ENCODE data around the gene GREM1.

GREM1 gene

DNA sequence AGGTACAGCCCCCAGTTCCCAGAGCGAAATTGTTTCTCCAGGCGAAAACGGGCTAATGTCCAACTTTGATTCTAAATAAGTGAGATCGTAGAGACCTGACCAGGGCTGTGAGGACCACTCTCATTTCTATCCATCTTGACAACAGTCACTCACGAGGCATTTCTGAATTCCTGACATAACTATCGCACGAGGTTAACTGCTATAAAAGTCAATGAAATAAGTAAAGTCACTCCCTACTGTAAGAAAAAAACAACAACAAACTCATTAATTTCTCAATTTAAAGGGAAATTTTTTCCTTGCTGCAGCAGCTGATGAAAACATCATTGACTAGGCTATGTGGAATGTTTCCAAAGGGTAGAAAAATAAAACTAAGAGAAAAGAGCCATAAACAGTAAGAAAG lies 69.1 kb downstream of the GREM1 start:
- Mint-ChIP-seq H3K4me1 (peaks cover 46% of the 10 kb centered on the region), H3K4me3 (no peak overlapping the region), H3K27me3 (ENCODE audit: low read depth, poor library complexity) (no peaks in the 10 kb centered on the region), H3K9me3 (peaks cover 3% of the 10 kb centered on the region), H3K27ac (peak overlapping the region; percentile 30), H3K36me3 (ENCODE audit: low read depth) (peaks cover 44% of the 10 kb centered on the region)
- TF ChIP-seq, protein P1, sequence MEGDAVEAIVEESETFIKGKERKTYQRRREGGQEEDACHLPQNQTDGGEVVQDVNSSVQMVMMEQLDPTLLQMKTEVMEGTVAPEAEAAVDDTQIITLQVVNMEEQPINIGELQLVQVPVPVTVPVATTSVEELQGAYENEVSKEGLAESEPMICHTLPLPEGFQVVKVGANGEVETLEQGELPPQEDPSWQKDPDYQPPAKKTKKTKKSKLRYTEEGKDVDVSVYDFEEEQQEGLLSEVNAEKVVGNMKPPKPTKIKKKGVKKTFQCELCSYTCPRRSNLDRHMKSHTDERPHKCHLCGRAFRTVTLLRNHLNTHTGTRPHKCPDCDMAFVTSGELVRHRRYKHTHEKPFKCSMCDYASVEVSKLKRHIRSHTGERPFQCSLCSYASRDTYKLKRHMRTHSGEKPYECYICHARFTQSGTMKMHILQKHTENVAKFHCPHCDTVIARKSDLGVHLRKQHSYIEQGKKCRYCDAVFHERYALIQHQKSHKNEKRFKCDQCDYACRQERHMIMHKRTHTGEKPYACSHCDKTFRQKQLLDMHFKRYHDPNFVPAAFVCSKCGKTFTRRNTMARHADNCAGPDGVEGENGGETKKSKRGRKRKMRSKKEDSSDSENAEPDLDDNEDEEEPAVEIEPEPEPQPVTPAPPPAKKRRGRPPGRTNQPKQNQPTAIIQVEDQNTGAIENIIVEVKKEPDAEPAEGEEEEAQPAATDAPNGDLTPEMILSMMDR (IDR thresholded peaks at IDR 0.05), result no peak
- DNase-seq, result no peak

DNA sequence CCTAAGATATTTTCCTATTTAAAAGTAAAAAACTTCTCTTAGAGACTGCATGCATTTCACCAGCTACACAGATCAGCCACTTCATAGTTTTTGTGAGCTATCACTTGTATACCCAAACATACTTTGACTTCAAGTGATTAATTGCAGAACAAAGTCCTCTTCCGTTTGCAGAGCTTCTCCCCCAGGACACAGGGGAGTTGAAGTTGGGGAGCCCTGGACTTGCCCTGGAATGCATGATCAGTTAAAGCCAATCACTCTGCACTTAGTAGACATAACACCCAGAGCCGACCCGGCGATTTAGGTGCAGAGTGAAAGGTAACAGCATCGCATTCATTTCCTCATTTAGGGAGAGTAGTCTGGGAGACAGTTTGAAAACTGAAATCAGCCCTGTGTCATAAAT lies 70.1 kb downstream of the GREM1 start:
- Mint-ChIP-seq H3K9me3 (peaks cover 8% of the 10 kb centered on the region), H3K27me3 (ENCODE audit: low read depth, poor library complexity) (no peaks in the 10 kb centered on the region), H3K4me1 (peaks cover 50% of the 10 kb centered on the region), H3K27ac (no peak overlapping the region), H3K4me3 (no peak overlapping the region), H3K36me3 (ENCODE audit: low read depth) (peaks cover 45% of the 10 kb centered on the region)
- DNase-seq, result no peak
- TF ChIP-seq, protein P1 (IDR thresholded peaks at IDR 0.05), result no peak

DNA sequence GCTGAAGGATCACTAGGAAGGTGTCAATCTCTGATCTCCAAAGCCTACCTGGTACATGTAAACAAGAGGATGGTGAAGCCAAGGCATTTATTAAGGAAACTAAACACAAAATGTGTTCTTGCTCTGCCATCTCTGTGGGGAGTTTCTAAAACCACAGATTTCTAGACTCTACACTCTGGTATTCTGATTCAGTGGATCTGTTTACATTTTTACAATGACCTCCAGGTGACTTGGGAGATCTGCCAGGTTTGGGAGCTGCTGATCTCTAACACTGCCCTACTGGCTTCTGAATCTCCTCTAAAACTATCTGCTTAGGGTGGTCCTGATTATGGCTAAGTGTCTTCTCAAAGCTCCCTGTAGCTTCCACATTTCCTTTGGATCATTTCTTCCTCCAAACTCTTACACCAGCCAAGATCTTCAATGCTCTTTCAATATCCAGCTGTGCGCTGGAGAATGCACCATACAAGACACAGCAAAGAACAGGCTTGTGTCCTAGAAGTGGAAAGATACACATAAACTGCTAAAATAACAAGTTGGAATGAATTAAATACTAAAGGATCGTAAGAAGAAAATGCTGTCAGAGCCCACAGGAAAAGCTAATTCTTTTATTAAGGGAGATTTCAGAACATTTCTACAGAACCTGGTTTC lies 72.7 kb downstream of the GREM1 start:
- Mint-ChIP-seq H3K4me1 (peaks cover 45% of the 10 kb centered on the region), H3K4me3 (no peak overlapping the region)

DNA sequence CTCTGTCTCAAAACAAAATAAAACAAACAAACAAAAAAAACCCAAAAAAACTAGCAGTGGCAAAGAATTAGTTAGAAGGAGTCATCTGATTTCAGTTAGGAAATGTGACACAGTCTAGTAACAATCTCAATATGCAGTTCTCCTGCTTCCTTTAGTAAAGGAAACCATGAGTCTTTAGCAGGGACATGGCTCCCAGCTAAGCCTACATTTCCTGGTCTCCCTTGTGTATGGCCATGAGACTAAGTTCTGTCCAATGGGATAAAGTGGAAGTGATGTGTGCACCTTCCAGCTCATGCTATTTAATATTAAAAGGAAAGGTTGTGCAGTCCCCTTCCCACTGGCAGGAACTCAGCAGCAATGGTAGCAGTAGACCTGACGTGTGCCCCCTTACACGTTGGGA lies 74.6 kb downstream of the GREM1 start:
- peaks cover 27% of the 10 kb centered on the region for H3K36me3 Mint-ChIP-seq (ENCODE audit: low read depth)
- H3K9me3 Mint-ChIP-seq, result peaks cover 9% of the 10 kb centered on the region
- peaks cover 55% of the 10 kb centered on the region for H3K4me1 Mint-ChIP-seq
- H3K4me3 Mint-ChIP-seq, result no peak overlapping the region
- H3K27ac Mint-ChIP-seq, result no peak overlapping the region
- DNase-seq, result no peak
- TF ChIP-seq, protein P1 (IDR thresholded peaks at IDR 0.05), result no peak
- no peaks in the 10 kb centered on the region for H3K27me3 Mint-ChIP-seq (ENCODE audit: low read depth, poor library complexity)

More for the DNA sequence above, 72.7 kb downstream of the GREM1 start:
- TF ChIP-seq, protein P1 (IDR thresholded peaks at IDR 0.05), result no peak
- peaks cover 9% of the 10 kb centered on the region for H3K9me3 Mint-ChIP-seq
- H3K27ac Mint-ChIP-seq, result no peak overlapping the region
- H3K27me3 Mint-ChIP-seq (ENCODE audit: low read depth, poor library complexity), result no peaks in the 10 kb centered on the region
- peaks cover 46% of the 10 kb centered on the region for H3K36me3 Mint-ChIP-seq (ENCODE audit: low read depth)
- DNase-seq, result no peak

All from nephron progenitor cell (in vitro differentiated cells).